GM23338 (cell line): ENCODE measurements around the gene ZSCAN4. TPM values are rescaled to one million over a fixed set of nuclear protein-coding genes. Genes with fewer than 3 reads are reported as not detected.

Experiments
- ATAC-seq: fragments of 200-7000 bp; cut with Tn5 transposase; 3 replicates; pipeline ENCODE4 v1.9.1; 2020
- DNase-seq: peaks from one replicate; pipeline ENCODE4 v3.0.0-alpha.2; 2015; ENCODE audit warnings: low spot score
- H2AFZ ChIP-seq: fragments of 200-600 bp; sonication (generic); 2 replicates; pipeline ENCODE4 v1.8.0; 2016; ENCODE audit warnings: antibody characterized with exemption, mild to moderate bottlenecking, moderate library complexity
- H3F3A ChIP-seq: fragments of 200-600 bp; sonication (generic); replicated peaks from 2 replicates; pipeline ENCODE4 v1.8.0; 2017; ENCODE audit warnings: antibody characterized with exemption, mixed run types, low read depth
- H3K27ac ChIP-seq: fragments of 200-600 bp; sonication (generic); 2 replicates; pipeline ENCODE4 v1.6.1; 2016; ENCODE audit warnings: low read depth
- H3K27me3 ChIP-seq: fragments of 200-600 bp; sonication (generic); 2 replicates; pipeline ENCODE4 v1.8.0; 2016; ENCODE audit warnings: mild to moderate bottlenecking, mixed run types, moderate library complexity; ENCODE audit not compliant: insufficient read depth
- H3K36me3 ChIP-seq: fragments of 200-600 bp; sonication (generic); 2 replicates; pipeline ENCODE4 v1.8.0; 2016; ENCODE audit warnings: mild to moderate bottlenecking; ENCODE audit not compliant: insufficient read depth
- H3K4me1 ChIP-seq: fragments of 200-600 bp; sonication (generic); 2 replicates; pipeline ENCODE4 v1.8.0; 2016; ENCODE audit warnings: mild to moderate bottlenecking, moderate library complexity; ENCODE audit not compliant: insufficient read depth
- H3K4me2 ChIP-seq: fragments of 200-600 bp; sonication (generic); 2 replicates; pipeline ENCODE4 v1.7.1; 2017; ENCODE audit warnings: mixed run types
- H3K4me3 ChIP-seq: fragments of 200-600 bp; sonication (generic); 2 replicates; pipeline ENCODE4 v1.6.1; 2016; ENCODE audit warnings: mixed run types
- H3K79me2 ChIP-seq: fragments of 200-600 bp; sonication (generic); replicated peaks from 2 replicates; pipeline ENCODE4 v1.8.0; 2017; ENCODE audit warnings: mild to moderate bottlenecking; ENCODE audit not compliant: insufficient read depth
- H3K9me2 ChIP-seq: fragments of 200-600 bp; sonication (generic); 2 replicates; pipeline ENCODE4 v1.8.0; 2017; ENCODE audit not compliant: insufficient read depth
- H4K20me1 ChIP-seq: fragments of 200-600 bp; sonication (generic); replicated peaks from 2 replicates; pipeline ENCODE4 v1.8.0; 2017; ENCODE audit warnings: mild to moderate bottlenecking; ENCODE audit not compliant: insufficient read depth
- H3K27ac Mint-ChIP-seq: 2 replicates; pipeline ENCODE4 v1.8.0; 2020; ENCODE audit warnings: inconsistent platforms, mild to moderate bottlenecking, moderate library complexity, mixed read lengths
- H3K27me3 Mint-ChIP-seq: 3 replicates; pipeline ENCODE4 v1.8.0; 2022; ENCODE audit warnings: low read depth, mild to moderate bottlenecking, moderate library complexity, mixed read lengths, inconsistent platforms; ENCODE audit not compliant: insufficient read depth, poor library complexity
- H3K36me3 Mint-ChIP-seq: 3 replicates; pipeline ENCODE4 v1.8.0; 2021; ENCODE audit warnings: low read depth, mild to moderate bottlenecking, inconsistent platforms, moderate library complexity, mixed read lengths
- H3K4me1 Mint-ChIP-seq: 3 replicates; pipeline ENCODE4 v1.8.0; 2020; ENCODE audit warnings: mild to moderate bottlenecking, inconsistent platforms, mixed read lengths
- H3K4me3 Mint-ChIP-seq: 3 replicates; pipeline ENCODE4 v1.8.0; 2021; ENCODE audit warnings: moderate library complexity, mild to moderate bottlenecking, inconsistent platforms, mixed read lengths
- H3K9me3 Mint-ChIP-seq: 3 replicates; pipeline ENCODE4 v1.8.0; 2020; ENCODE audit warnings: moderate library complexity, mild to moderate bottlenecking, inconsistent platforms, mixed read lengths
- CREB1 ChIP-seq: fragments of 250-450 bp; sonication (Bioruptor Pico); IDR thresholded peaks from 2 replicates; pipeline ENCODE4 v1.5.0; 2020; ENCODE audit warnings: low read depth, mild to moderate bottlenecking, moderate library complexity
- CTCF ChIP-seq, 2 experiments: fragments of 200-600 bp in 1 of 2; sonication (generic) in 1 of 2; conservative IDR thresholded peaks; 2 replicates each; pipeline versions ENCODE4 v1.5.1 to v1.6.1; 2016 to 2017; ENCODE audit warnings: antibody characterized with exemption in 2 of 2, low read depth in 2 of 2, mild to moderate bottlenecking in 2 of 2, moderate library complexity in 1 of 2
- ETS1 ChIP-seq: IDR thresholded peaks from 2 replicates; pipeline ENCODE4 v1.6.1; 2016; ENCODE audit warnings: antibody characterized with exemption
- EZH2 ChIP-seq: fragments of 200-600 bp; sonication (generic); IDR thresholded peaks from one replicate; pipeline ENCODE4 v1.8.0; 2017; ENCODE audit warnings: antibody characterized with exemption, mild to moderate bottlenecking, low read depth; ENCODE audit not compliant: unreplicated experiment
- EZH2phosphoT487 ChIP-seq: fragments of 200-600 bp; sonication (generic); IDR thresholded peaks from one replicate; pipeline ENCODE4 v1.8.1; 2018; ENCODE audit warnings: antibody characterized with exemption; ENCODE audit not compliant: unreplicated experiment
- JUNB ChIP-seq: IDR thresholded peaks from one replicate; pipeline ENCODE4 v1.6.1; 2016; ENCODE audit warnings: antibody characterized with exemption; ENCODE audit not compliant: unreplicated experiment
- NANOG ChIP-seq: IDR thresholded peaks from 2 replicates; pipeline ENCODE4 v1.6.1; 2016; ENCODE audit warnings: antibody characterized with exemption, borderline replicate concordance
- POLR2AphosphoS5 ChIP-seq: IDR thresholded peaks from 2 replicates; pipeline ENCODE4 v1.6.1; 2016; ENCODE audit warnings: antibody characterized with exemption, low read depth
- REST ChIP-seq: IDR thresholded peaks from one replicate; pipeline ENCODE4 v1.6.1; 2018; ENCODE audit warnings: antibody characterized with exemption; ENCODE audit not compliant: unreplicated experiment
- STAT1 ChIP-seq: IDR thresholded peaks from one replicate; pipeline ENCODE4 v1.6.1; 2016; ENCODE audit warnings: antibody characterized with exemption; ENCODE audit not compliant: unreplicated experiment
- ZNF114 ChIP-seq: fragments of 250-450 bp; sonication (Bioruptor Pico); IDR thresholded peaks from 2 replicates; pipeline ENCODE4 v1.5.0; 2020; ENCODE audit warnings: mild to moderate bottlenecking, moderate library complexity
- ZNF331 ChIP-seq: fragments of 250-450 bp; sonication (Bioruptor Pico); IDR thresholded peaks from 2 replicates; pipeline ENCODE4 v1.5.0; 2020; ENCODE audit warnings: low read depth, mild to moderate bottlenecking, moderate library complexity
- ZNF462 ChIP-seq: fragments of 250-450 bp; sonication (Bioruptor Pico); IDR thresholded peaks from 2 replicates; pipeline ENCODE4 v1.5.0; 2020; ENCODE audit warnings: mild to moderate bottlenecking, moderate library complexity
- polyA plus RNA-seq: library from polyadenylated mRNA; unstranded; fragments of >200 nt; fragmentation: Nextera tagmentation; extraction: Ambion mirVana; gene quantifications from 2 replicates; pipeline ENCODE4 v1.2.1, GENCODE V29; 2016
- total RNA-seq: library from RNA; depleted of rRNA; stranded (reverse); fragments of >200 nt; shearing (Covaris generic); gene quantifications from 2 replicates; pipeline ENCODE4 v1.2.3, GENCODE V29; 2014

ZSCAN4 gene
- total and polyA plus RNA-seq, 2 experiments from 2014 or later: not detected

GRCh38 chr19:57708641-57709361 lies 40.1 kb downstream of the ZSCAN4 start, which contains the start of gene ZNF154:
ZNF154 (minus strand) TSS chr19:57709204; CDS start chr19:57708971, 233 bp downstream.
- peak within 1 kb of the TSS; percentile 98 for H3K4me3 ChIP-seq
- H4K20me1 ChIP-seq: no peaks in the 10 kb centered on the region
- no peaks in the 10 kb centered on the region for H3K36me3 ChIP-seq
- Mint-ChIP-seq H3K9me3 (peaks cover 3% of the 10 kb centered on the region; the same call in 1 of the 3 replicates), H3K27me3 (peaks cover 15% of the 10 kb centered on the region), H3K36me3 (peaks cover 39% of the 10 kb centered on the region), H3K4me3 (peak within 1 kb of the TSS; percentile 99), H3K4me1 (peaks cover 26% of the 10 kb centered on the region), H3K27ac (peak within 1 kb of the TSS; percentile 93)
- H3K4me2 ChIP-seq: peak within 1 kb of the TSS; percentile 97
- H3K4me1 ChIP-seq: peaks cover 15% of the 10 kb centered on the region
- no peaks in the 10 kb centered on the region for H3K27me3 ChIP-seq
- TF ChIP-seq JUNB (no peak), CREB1 (peak; percentile 77), EZH2 (no peak), REST (no peak), ZNF462 (CRISPR knock-in tag) (no peak), NANOG (no peak), POLR2AphosphoS5 (peak; percentile 87), STAT1 (no peak), CTCF (conservative IDR thresholded peaks at IDR 0.05; ENCODE audit: low read depth in 2 of 2) (no peak), EZH2phosphoT487 (no peak), ZNF114 (no peak), ETS1 (peak; percentile 56; the same call in 1 of the 2 replicates), ZNF331 (CRISPR knock-in tag) (no peak)
- DNase-seq (peak; percentile 99), ATAC-seq (peak; percentile 96)
- peak within 1 kb of the TSS; percentile 58 for H2AFZ ChIP-seq
- H3K9me2 ChIP-seq: no peaks in the 10 kb centered on the region
- no peaks in the 10 kb centered on the region for H3F3A ChIP-seq
- peaks cover 47% of the 10 kb centered on the region for H3K79me2 ChIP-seq
- H3K27ac ChIP-seq: peak within 1 kb of the TSS; percentile 7; the same call in 1 of the 2 replicates
